ENCODE measurements around the gene NPW. TPM values are rescaled to one million over a fixed set of nuclear protein-coding genes. Genes with fewer than 3 reads are reported as not detected.

NPW gene
- total RNA-seq, 1 donor from 2014 or later: 6.9 TPM

GRCh38 chr16:1990351-1991134, 29.0 kb upstream of the NPW start:
- intact Hi-C loops (cut with micrococcal nuclease): loop anchor here (1.0 to 5.0 kb wide), 3 partner anchors 18 to 57 kb away; partner anchors contain the start of genes NTHL1, RPS2, TBL3 and TSC2
- Mint-ChIP-seq H3K4me1 (peaks cover 17% of the 10 kb centered on the region), H3K27me3 (peaks cover 13% of the 10 kb centered on the region), H3K4me3 (peak overlapping the region; percentile 86), H3K27ac (peak overlapping the region; percentile 83), H3K36me3 (ENCODE audit: low read depth) (peaks cover 15% of the 10 kb centered on the region), H3K9me3 (no peaks in the 10 kb centered on the region)
- peak; percentile 88 for DNase-seq

GRCh38 chr16:1991135-1991551, 28.4 kb upstream of the NPW start:
- intact Hi-C loops (cut with micrococcal nuclease): loop anchor here (2.0 to 5.0 kb wide), 2 partner anchors 26 to 56 kb away; partner anchors contain the start of genes NTHL1, RPS2 and TSC2
- Mint-ChIP-seq H3K27me3 (peaks cover 13% of the 10 kb centered on the region), H3K4me1 (peaks cover 18% of the 10 kb centered on the region), H3K36me3 (ENCODE audit: low read depth) (peaks cover 19% of the 10 kb centered on the region), H3K27ac (peak overlapping the region; percentile 83), H3K9me3 (no peaks in the 10 kb centered on the region), H3K4me3 (peak overlapping the region; percentile 86)
- peak; percentile 82 for DNase-seq

GRCh38 chr16:1991588-1991947, 28.0 kb upstream of the NPW start:
- intact Hi-C loops (cut with micrococcal nuclease): loop anchor here (2.0 to 5.0 kb wide), 2 partner anchors 27 to 56 kb away; partner anchors contain the start of genes NTHL1, RPS2 and TSC2
- peak overlapping the region; percentile 86 for H3K4me3 Mint-ChIP-seq
- no peak for DNase-seq
- no peaks in the 10 kb centered on the region for H3K9me3 Mint-ChIP-seq
- peaks cover 13% of the 10 kb centered on the region for H3K27me3 Mint-ChIP-seq
- H3K4me1 Mint-ChIP-seq: peaks cover 19% of the 10 kb centered on the region
- H3K36me3 Mint-ChIP-seq (ENCODE audit: low read depth): peaks cover 16% of the 10 kb centered on the region
- peak overlapping the region; percentile 83 for H3K27ac Mint-ChIP-seq

- peaks cover 14% of the 10 kb centered on the region for H3K36me3 Mint-ChIP-seq (ENCODE audit: low read depth)
- peak overlapping the region; percentile 86 for H3K4me3 Mint-ChIP-seq
- intact Hi-C loops (cut with micrococcal nuclease): loop anchor here (1.0 to 5.0 kb wide), 4 partner anchors 8 to 55 kb away; partner anchors contain the start of genes GFER, NTHL1, RPS2 and TSC2
- peaks cover 21% of the 10 kb centered on the region for H3K4me1 Mint-ChIP-seq
- DNase-seq: peak; percentile 98
- peaks cover 13% of the 10 kb centered on the region for H3K27me3 Mint-ChIP-seq
- H3K9me3 Mint-ChIP-seq: no peaks in the 10 kb centered on the region
- H3K27ac Mint-ChIP-seq: peak overlapping the region; percentile 83
These were observed 27.5 kb upstream of the NPW start for GRCh38 chr16:1991948-1992703.

DNA sequence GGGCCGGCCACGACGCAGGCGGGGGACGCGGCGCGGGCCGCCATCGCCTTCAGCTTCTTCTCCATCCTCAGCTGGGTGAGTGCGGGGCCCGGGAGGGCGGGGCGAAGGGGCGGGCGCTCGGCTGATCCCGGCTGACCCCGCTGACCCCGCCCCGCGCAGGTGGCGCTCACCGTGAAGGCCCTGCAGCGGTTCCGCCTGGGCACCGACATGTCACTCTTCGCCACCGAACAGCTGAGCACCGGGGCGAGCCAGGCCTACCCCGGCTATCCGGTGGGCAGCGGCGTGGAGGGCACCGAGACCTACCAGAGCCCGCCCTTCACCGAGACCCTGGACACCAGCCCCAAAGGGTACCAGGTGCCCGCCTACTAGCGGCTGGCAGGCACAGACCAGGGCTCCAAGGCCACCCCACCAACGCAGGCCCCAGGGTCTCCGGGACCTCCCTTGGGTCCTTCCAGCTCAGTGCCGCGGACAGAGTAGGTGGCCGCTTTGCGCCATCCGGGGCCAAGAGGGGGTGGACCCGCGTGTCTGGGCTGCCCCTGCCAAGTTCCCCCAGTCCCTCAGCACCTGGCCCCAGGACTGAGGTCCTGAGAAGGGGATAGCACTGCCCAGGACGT, 26.8 kb upstream of the NPW start:
- H3K9me3 Mint-ChIP-seq: no peaks in the 10 kb centered on the region
- peaks cover 13% of the 10 kb centered on the region for H3K27me3 Mint-ChIP-seq
- H3K36me3 Mint-ChIP-seq (ENCODE audit: low read depth): peaks cover 18% of the 10 kb centered on the region
- intact Hi-C loops (cut with micrococcal nuclease): loop anchor here (1.0 to 5.0 kb wide), 3 partner anchors 9 to 54 kb away; partner anchors contain the start of genes GFER, NTHL1 and TSC2
- no peak overlapping the region for H3K4me3 Mint-ChIP-seq
- H3K27ac Mint-ChIP-seq: no peak overlapping the region
- peaks cover 21% of the 10 kb centered on the region for H3K4me1 Mint-ChIP-seq
- DNase-seq: no peak

DNA sequence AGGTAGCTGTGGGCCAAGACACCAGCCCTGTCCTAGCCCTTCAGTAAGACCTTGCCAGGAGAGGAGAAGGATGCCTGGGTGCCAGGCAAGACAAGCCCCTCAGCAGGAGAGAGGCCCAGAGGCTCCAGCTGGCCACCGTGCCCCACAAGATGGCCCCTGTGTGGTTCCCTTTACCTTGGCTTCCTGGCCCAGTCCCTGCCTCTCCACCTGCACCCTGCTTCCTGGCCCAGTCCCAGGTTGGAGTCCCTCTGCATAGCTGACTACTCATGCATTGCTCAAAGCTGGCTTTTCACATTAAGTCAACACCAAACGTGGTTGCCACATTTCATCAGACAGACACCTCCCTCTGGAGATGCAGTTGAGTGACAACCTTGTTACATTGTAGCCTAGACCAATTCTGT, 25.9 kb upstream of the NPW start:
- H3K4me3 Mint-ChIP-seq: no peak overlapping the region
- intact Hi-C loops (cut with micrococcal nuclease): loop anchor here (5.0 kb wide), 1 partner anchor 54 kb away; the partner anchor contains the start of genes NTHL1 and TSC2

DNA sequence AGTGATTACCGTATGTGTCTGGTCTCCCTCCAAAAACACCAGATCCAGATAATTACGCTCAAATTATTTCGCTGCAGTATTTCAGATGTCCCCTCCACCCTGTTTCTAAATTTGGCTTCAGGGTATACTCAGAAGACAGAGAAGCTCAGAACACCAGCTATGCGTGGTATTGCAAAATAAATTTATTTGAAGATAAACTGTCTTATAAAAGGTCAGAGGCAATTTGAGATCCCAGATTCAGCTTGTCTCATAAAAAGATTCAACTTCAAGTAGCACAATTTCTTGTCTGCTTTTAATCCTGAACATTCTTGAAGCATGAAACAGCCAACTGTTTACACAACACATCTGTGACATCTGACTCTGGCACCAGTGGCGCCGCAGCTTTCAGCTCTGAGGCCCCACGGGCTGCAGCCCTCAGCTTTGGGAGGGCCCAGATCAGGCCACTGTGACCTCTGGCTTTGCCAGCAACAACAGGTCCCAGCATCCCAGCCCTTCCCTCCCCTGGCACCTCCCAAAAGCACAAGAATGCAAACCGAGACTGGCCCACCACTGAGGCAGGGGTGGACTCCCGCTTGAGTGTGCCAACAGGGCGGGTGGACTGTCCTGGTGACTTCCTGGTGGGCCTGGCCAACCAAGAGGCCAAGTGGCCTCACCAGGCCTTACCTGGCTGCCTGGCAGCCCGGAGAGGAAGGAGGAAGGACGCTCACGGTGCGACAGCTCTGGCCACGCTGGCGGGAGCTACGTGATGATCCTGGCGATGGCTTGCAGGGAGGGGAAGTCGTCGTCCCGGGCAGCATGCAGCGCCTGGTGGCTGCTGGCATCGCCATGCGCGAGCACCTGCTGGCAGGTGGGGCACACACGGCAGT, 21.9 kb upstream of the NPW start:
- Mint-ChIP-seq H3K9me3 (no peaks in the 10 kb centered on the region), H3K4me3 (no peak overlapping the region), H3K27ac (no peak overlapping the region), H3K4me1 (peaks cover 8% of the 10 kb centered on the region), H3K27me3 (no peaks in the 10 kb centered on the region), H3K36me3 (ENCODE audit: low read depth) (peaks cover 32% of the 10 kb centered on the region)
- intact Hi-C loops (cut with micrococcal nuclease): no loop called here
- no peak for DNase-seq

More for the DNA sequence above, 25.9 kb upstream of the NPW start:
- peak overlapping the region; percentile 74 for H3K27ac Mint-ChIP-seq
- DNase-seq: no peak
- H3K9me3 Mint-ChIP-seq: no peaks in the 10 kb centered on the region
- peaks cover 17% of the 10 kb centered on the region for H3K36me3 Mint-ChIP-seq (ENCODE audit: low read depth)
- H3K4me1 Mint-ChIP-seq: peaks cover 19% of the 10 kb centered on the region
- H3K27me3 Mint-ChIP-seq: peaks cover 9% of the 10 kb centered on the region

GRCh38 chr16:1998360-1998835, 21.2 kb upstream of the NPW start:
- intact Hi-C loops (cut with micrococcal nuclease): no loop called here
- H3K36me3 Mint-ChIP-seq (ENCODE audit: low read depth): peaks cover 32% of the 10 kb centered on the region
- H3K4me3 Mint-ChIP-seq: no peak overlapping the region

GRCh38 chr16:1998852-1999801, 20.5 kb upstream of the NPW start:
- DNase-seq: no peak
- peaks cover 32% of the 10 kb centered on the region for H3K36me3 Mint-ChIP-seq (ENCODE audit: low read depth)
- intact Hi-C loops (cut with micrococcal nuclease): no loop called here
- H3K27me3 Mint-ChIP-seq: no peaks in the 10 kb centered on the region
- H3K4me1 Mint-ChIP-seq: peaks cover 7% of the 10 kb centered on the region
- H3K9me3 Mint-ChIP-seq: no peaks in the 10 kb centered on the region
- H3K4me3 Mint-ChIP-seq: no peak overlapping the region
- no peak overlapping the region for H3K27ac Mint-ChIP-seq

More at GRCh38 chr16:1998360-1998835, 21.2 kb upstream of the NPW start:
- Mint-ChIP-seq H3K9me3 (no peaks in the 10 kb centered on the region), H3K4me1 (peaks cover 8% of the 10 kb centered on the region), H3K27ac (no peak overlapping the region), H3K27me3 (no peaks in the 10 kb centered on the region)
- no peak for DNase-seq

DNA sequence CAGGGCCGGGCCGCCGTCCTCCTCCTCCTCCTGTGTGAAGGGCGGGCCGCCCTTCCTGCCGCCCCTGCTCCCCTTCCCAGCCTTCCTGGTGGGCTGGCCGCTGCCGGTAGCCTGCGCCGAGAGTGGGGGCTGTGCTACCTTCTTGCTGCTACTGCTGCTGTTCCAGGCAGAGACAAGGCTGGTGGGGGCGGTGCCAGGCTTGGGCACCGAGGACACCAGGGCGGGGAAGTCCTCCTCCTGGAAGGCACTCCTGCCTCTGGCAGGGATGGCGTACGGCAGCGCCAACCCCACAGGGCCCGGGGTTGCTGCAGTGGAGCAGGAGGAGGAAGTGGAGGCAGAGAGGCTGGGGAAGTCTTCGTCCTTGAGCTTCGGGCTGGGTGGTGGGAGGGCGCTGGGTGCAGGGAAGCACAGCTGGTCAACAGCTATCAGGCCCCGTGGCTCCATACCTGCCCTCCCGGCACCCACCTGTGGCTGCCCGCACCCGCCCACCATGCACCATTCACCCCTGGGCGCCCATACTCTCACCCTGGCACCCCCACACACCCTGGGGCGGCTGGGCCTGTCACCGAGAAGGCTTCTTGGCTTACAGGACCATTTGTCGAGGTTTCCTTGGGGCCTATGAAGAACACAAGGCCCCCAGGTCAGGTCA, 19.6 kb upstream of the NPW start:
- Mint-ChIP-seq H3K4me1 (peaks cover 11% of the 10 kb centered on the region), H3K27ac (no peak overlapping the region), H3K27me3 (no peaks in the 10 kb centered on the region), H3K9me3 (no peaks in the 10 kb centered on the region), H3K4me3 (no peak overlapping the region), H3K36me3 (ENCODE audit: low read depth) (peaks cover 32% of the 10 kb centered on the region)
- DNase-seq: no peak
- intact Hi-C loops (cut with micrococcal nuclease): loop anchor here (10.0 kb wide), 1 partner anchor 215 kb away; the partner anchor contains the start of genes BRICD5 and PGP

DNA sequence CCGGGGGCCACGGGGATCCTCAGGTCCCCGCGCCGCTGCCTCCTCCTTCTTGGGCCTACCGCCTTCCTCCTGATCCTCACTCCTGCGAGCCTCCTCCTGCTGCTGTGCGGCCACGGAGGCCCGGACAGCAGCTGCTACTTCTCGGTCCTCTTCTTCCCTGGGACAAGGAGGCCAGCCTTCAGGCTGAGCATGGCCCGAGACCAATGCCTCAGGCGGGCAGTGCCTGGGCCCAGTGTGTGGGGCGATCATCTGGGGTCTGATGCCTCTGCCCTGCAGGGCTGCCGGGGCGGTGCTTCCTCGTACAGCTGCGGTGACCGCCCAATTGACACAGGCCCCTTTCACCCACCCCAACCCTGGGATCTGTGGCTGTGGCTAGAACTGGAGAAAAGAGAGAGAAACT, 18.6 kb upstream of the NPW start:
- Mint-ChIP-seq H3K9me3 (no peaks in the 10 kb centered on the region), H3K4me3 (no peak overlapping the region), H3K36me3 (ENCODE audit: low read depth) (peaks cover 27% of the 10 kb centered on the region), H3K27me3 (no peaks in the 10 kb centered on the region), H3K27ac (no peak overlapping the region), H3K4me1 (peaks cover 11% of the 10 kb centered on the region)
- DNase-seq: no peak
- intact Hi-C loops (cut with micrococcal nuclease): loop anchor here (10.0 kb wide), 1 partner anchor 214 kb away; the partner anchor contains the start of genes BRICD5 and PGP
